Body of pancreas (tissue), 4 donors: Measurements from ENCODE around the gene SPOCD1. TPM values are rescaled to one million over a fixed set of nuclear protein-coding genes. Genes with fewer than 3 reads are reported as not detected.

Source experiments
- ATAC-seq: fragments of 150-250 bp; one replicate; pipeline ENCODE4 v1.9.1; 2016
- DNase-seq, 4 donors: peaks; one replicate each; pipeline ENCODE4 v3.0.0-alpha.2; 2019
- H3K27ac ChIP-seq, 4 donors: fragments of 200-600 bp; sonication (generic); 1 replicate in 3 of 4; 2 replicates in 1 of 4; pipeline versions ENCODE4 v1.5.1 to v1.6.1; 2016 to 2019; ENCODE audit warnings: mild to moderate bottlenecking in 1 of 4, mixed read lengths in 1 of 4, moderate library complexity in 1 of 4
- H3K27me3 ChIP-seq, 2 donors: fragments of 200-600 bp; sonication (generic); one replicate each; pipeline ENCODE4 v1.6.0; 2016; ENCODE audit warnings: mild to moderate bottlenecking in 1 of 2
- H3K36me3 ChIP-seq, 2 donors: fragments of 200-600 bp; sonication (generic); replicated peaks in 1 of 2; 2 replicates each; pipeline ENCODE4 v1.5.1; 2016; ENCODE audit warnings: low read depth in 2 of 2; ENCODE audit not compliant: insufficient read depth in 1 of 2
- H3K4me1 ChIP-seq: fragments of 200-600 bp; sonication (generic); one replicate; pipeline ENCODE4 v1.6.0; 2016
- H3K4me3 ChIP-seq, 2 donors: fragments of 200-600 bp; sonication (generic); 1 replicate in 1 of 2; 2 replicates in 1 of 2; pipeline ENCODE4 v1.5.1; 2016 to 2019
- H3K9me3 ChIP-seq, 3 donors: fragments of 200-600 bp; sonication (generic); 1 replicate in 2 of 3; 2 replicates in 1 of 3; pipeline ENCODE4 v1.5.1; 2016
- CTCF ChIP-seq, 7 experiments: fragments of 450-650 bp in 4 of 7; fragments of 200-600 bp in 3 of 7; sonication (generic) in 3 of 7; IDR thresholded peaks; one replicate each; pipeline ENCODE4 v1.5.1; 2016 to 2019; ENCODE audit warnings: antibody characterized with exemption in 7 of 7
- POLR2A ChIP-seq, 3 donors: fragments of 450-650 bp; IDR thresholded peaks; one replicate each; pipeline ENCODE4 v1.6.1; 2016; ENCODE audit warnings: antibody characterized with exemption in 3 of 3, mild to moderate bottlenecking in 2 of 3
- WGBS, 2 donors: methylation state at CpG; one replicate each; pipeline ENCODE4 v1.1.5; 2017; 5-methylcytosine and 5-hydroxymethylcytosine counted together
- intact Hi-C: fragments of 100-400 bp; cut with DNase I; formaldehyde crosslinking; loops from one replicate; pipeline ENCODE4 v1.15.1; 2023
- total RNA-seq, 2 donors: library from RNA; depleted of rRNA; stranded (reverse); fragments of >200 nt; gene quantifications; one replicate each; pipeline ENCODE4 v1.1.0, GENCODE V29; 2016

Gene SPOCD1
- total RNA-seq, 2 donors from 2014 or later, result 0.26 TPM; not detected in 1

GRCh38 chr1:31859044-31859443 is 43.2 kb upstream of the SPOCD1 start:
- ATAC-seq (no peak), DNase-seq (no peak)
- WGBS, 2 donors, result 89 to 91% methylated on average over 3 of the region's 3 CpGs
- H3K36me3 ChIP-seq, result no peaks in the 10 kb centered on the region
- H3K9me3 ChIP-seq, result no peaks in the 10 kb centered on the region
- no peak overlapping the region for H3K27ac ChIP-seq
- TF ChIP-seq CTCF (IDR thresholded peaks at IDR 0.05), result no peak
- TF ChIP-seq POLR2A (IDR thresholded peaks at IDR 0.05), result no peak
- no peak overlapping the region for H3K4me3 ChIP-seq
- no peaks in the 10 kb centered on the region for H3K27me3 ChIP-seq
- no peaks in the 10 kb centered on the region for H3K4me1 ChIP-seq
- intact Hi-C loops, result no loop called here

- intact Hi-C loops, result no loop called here
- no peaks in the 10 kb centered on the region for H3K9me3 ChIP-seq
- H3K27ac ChIP-seq, result no peak overlapping the region
- TF ChIP-seq POLR2A (IDR thresholded peaks at IDR 0.05) (no peak), CTCF (IDR thresholded peaks at IDR 0.05) (no peak)
- H3K4me1 ChIP-seq, result no peaks in the 10 kb centered on the region
- WGBS, 2 donors, result 87 to 89% methylated on average over 6 of the region's 6 CpGs
- no peak for DNase-seq
- no peaks in the 10 kb centered on the region for H3K36me3 ChIP-seq
- ATAC-seq, result no peak
- no peak overlapping the region for H3K4me3 ChIP-seq
- no peaks in the 10 kb centered on the region for H3K27me3 ChIP-seq
Observed at GRCh38 chr1:31857863-31858262, 42.0 kb upstream of the SPOCD1 start.

- no peak for DNase-seq
- no peak for ATAC-seq
- no peaks in the 10 kb centered on the region for H3K4me1 ChIP-seq
- TF ChIP-seq CTCF (IDR thresholded peaks at IDR 0.05), result no peak
- TF ChIP-seq POLR2A (IDR thresholded peaks at IDR 0.05), result no peak
- H3K9me3 ChIP-seq, result no peaks in the 10 kb centered on the region
- H3K27ac ChIP-seq, result no peak overlapping the region
- no peaks in the 10 kb centered on the region for H3K27me3 ChIP-seq
- WGBS, 2 donors, result 89 to 91% methylated on average over 6 of the region's 6 CpGs
- no peaks in the 10 kb centered on the region for H3K36me3 ChIP-seq
- no peak overlapping the region for H3K4me3 ChIP-seq
- intact Hi-C loops, result no loop called here
Observed at GRCh38 chr1:31856140-31856539, 40.3 kb upstream of the SPOCD1 start.

GRCh38 chr1:31855038-31855845 is 39.4 kb upstream of the SPOCD1 start:
- no peaks in the 10 kb centered on the region for H3K27me3 ChIP-seq
- no peaks in the 10 kb centered on the region for H3K9me3 ChIP-seq
- ATAC-seq (no peak), DNase-seq (no peak)
- no peaks in the 10 kb centered on the region for H3K36me3 ChIP-seq
- WGBS, 2 donors, result 83 to 86% methylated on average over 12 of the region's 12 CpGs
- H3K27ac ChIP-seq, result no peak overlapping the region
- H3K4me3 ChIP-seq, result no peak overlapping the region
- TF ChIP-seq POLR2A (IDR thresholded peaks at IDR 0.05), result no peak
- no peak for TF ChIP-seq CTCF (IDR thresholded peaks at IDR 0.05)
- intact Hi-C loops, result no loop called here
- H3K4me1 ChIP-seq, result no peaks in the 10 kb centered on the region

- Histone ChIP-seq H3K36me3 (no peaks in the 10 kb centered on the region), H3K27ac (no peak overlapping the region), H3K9me3 (no peaks in the 10 kb centered on the region), H3K4me3 (no peak overlapping the region), H3K27me3 (no peaks in the 10 kb centered on the region), H3K4me1 (no peaks in the 10 kb centered on the region)
- intact Hi-C loops, result no loop called here
- ATAC-seq (no peak), DNase-seq (no peak)
- WGBS, 2 donors, result 89 to 90% methylated on average over 5 of the region's 5 CpGs
- TF ChIP-seq POLR2A (IDR thresholded peaks at IDR 0.05), result no peak
- no peak for TF ChIP-seq CTCF (IDR thresholded peaks at IDR 0.05)
Observed at GRCh38 chr1:31849653-31850052, 33.8 kb upstream of the SPOCD1 start.
